KMS-11 (cell line): ENCODE data around the gene KRTAP19-2.

ENCODE experiments used
- H2AFZ ChIP-seq: fragments of 200-600 bp; sonication (generic); 2 replicates; pipeline ENCODE4 v1.6.1; 2016; ENCODE audit warnings: antibody characterized with exemption, mixed run types, low read depth
- H3K27ac ChIP-seq: fragments of 200-600 bp; sonication (generic); 2 replicates; pipeline ENCODE4 v1.6.1; 2016; ENCODE audit warnings: mild to moderate bottlenecking, mixed run types
- H3K27me3 ChIP-seq: fragments of 200-600 bp; sonication (generic); 2 replicates; pipeline ENCODE4 v1.6.1; 2017; ENCODE audit warnings: mild to moderate bottlenecking, low read depth, mixed run types, moderate library complexity; ENCODE audit not compliant: insufficient read depth
- H3K36me3 ChIP-seq: fragments of 200-600 bp; sonication (generic); 2 replicates; pipeline ENCODE4 v1.6.1; 2017; ENCODE audit warnings: mild to moderate bottlenecking, mixed run types; ENCODE audit not compliant: insufficient read depth
- H3K4me1 ChIP-seq: fragments of 200-600 bp; sonication (generic); 2 replicates; pipeline ENCODE4 v1.6.1; 2016; ENCODE audit warnings: mild to moderate bottlenecking, low read depth, mixed run types; ENCODE audit not compliant: poor library complexity, severe bottlenecking
- H3K4me2 ChIP-seq: fragments of 200-600 bp; sonication (generic); 2 replicates; pipeline ENCODE4 v1.7.0; 2016; ENCODE audit warnings: mild to moderate bottlenecking, mixed run types
- H3K4me3 ChIP-seq: fragments of 200-600 bp; sonication (generic); IDR thresholded peaks from 2 replicates; pipeline ENCODE4 v1.6.1; 2017; ENCODE audit warnings: low read depth, low read length, mixed read lengths; ENCODE audit not compliant: insufficient read depth
- H3K79me2 ChIP-seq: fragments of 200-600 bp; sonication (generic); 2 replicates; pipeline ENCODE4 v1.6.1; 2016; ENCODE audit warnings: low read depth, mixed run types; ENCODE audit not compliant: insufficient read depth
- H3K9ac ChIP-seq: fragments of 200-600 bp; sonication (generic); 2 replicates; pipeline ENCODE4 v1.6.1; 2016; ENCODE audit warnings: mild to moderate bottlenecking, mixed run types
- H4K20me1 ChIP-seq: fragments of 200-600 bp; sonication (generic); 2 replicates; pipeline ENCODE4 v1.6.1; 2016; ENCODE audit warnings: mild to moderate bottlenecking, mixed run types; ENCODE audit not compliant: insufficient read depth
- CTCF ChIP-seq: fragments of 200-600 bp; sonication (generic); conservative IDR thresholded peaks from 2 replicates; pipeline ENCODE4 v1.6.1; 2017; ENCODE audit warnings: low read depth, mild to moderate bottlenecking, antibody characterized with exemption, low read length, moderate library complexity, mixed read lengths

KRTAP19-2 gene

GRCh38 chr21:30468900-30469714 is 18.1 kb downstream of the KRTAP19-2 start:
- H3K36me3 ChIP-seq = no peaks in the 10 kb centered on the region
- H3K79me2 ChIP-seq = no peaks in the 10 kb centered on the region
- H3K4me1 ChIP-seq = no peaks in the 10 kb centered on the region
- H3K4me3 ChIP-seq = no peak overlapping the region
- no peak for TF ChIP-seq CTCF
- H3K27me3 ChIP-seq = no peaks in the 10 kb centered on the region
- no peak overlapping the region for H3K27ac ChIP-seq
- H2AFZ ChIP-seq = no peak overlapping the region
- H3K9ac ChIP-seq = no peak overlapping the region
- no peak overlapping the region for H3K4me2 ChIP-seq
- H4K20me1 ChIP-seq = no peaks in the 10 kb centered on the region

GRCh38 chr21:30463713-30464112 is 23.5 kb downstream of the KRTAP19-2 start:
- no peaks in the 10 kb centered on the region for H3K36me3 ChIP-seq
- H3K9ac ChIP-seq = no peak overlapping the region
- no peaks in the 10 kb centered on the region for H3K4me1 ChIP-seq
- H3K4me3 ChIP-seq = no peak overlapping the region
- no peak overlapping the region for H3K27ac ChIP-seq
- H2AFZ ChIP-seq = no peak overlapping the region
- H3K27me3 ChIP-seq = no peaks in the 10 kb centered on the region
- no peaks in the 10 kb centered on the region for H3K79me2 ChIP-seq
- TF ChIP-seq CTCF = peak; percentile 69
- no peak overlapping the region for H3K4me2 ChIP-seq
- no peaks in the 10 kb centered on the region for H4K20me1 ChIP-seq

- no peak overlapping the region for H3K9ac ChIP-seq
- H3K27ac ChIP-seq = no peak overlapping the region
- H3K79me2 ChIP-seq = no peaks in the 10 kb centered on the region
- H3K36me3 ChIP-seq = no peaks in the 10 kb centered on the region
- H3K4me2 ChIP-seq = no peak overlapping the region
- H4K20me1 ChIP-seq = no peaks in the 10 kb centered on the region
- no peak for TF ChIP-seq CTCF
- no peak overlapping the region for H2AFZ ChIP-seq
- no peaks in the 10 kb centered on the region for H3K4me1 ChIP-seq
- no peak overlapping the region for H3K4me3 ChIP-seq
- no peaks in the 10 kb centered on the region for H3K27me3 ChIP-seq
These were observed 38.7 kb downstream of the KRTAP19-2 start for GRCh38 chr21:30448514-30448913.

GRCh38 chr21:30447056-30447455 is 40.2 kb downstream of the KRTAP19-2 start:
- Histone ChIP-seq H3K27me3 (no peaks in the 10 kb centered on the region), H3K9ac (no peak overlapping the region), H4K20me1 (no peaks in the 10 kb centered on the region), H3K36me3 (no peaks in the 10 kb centered on the region), H3K79me2 (no peaks in the 10 kb centered on the region), H3K4me2 (no peak overlapping the region), H3K27ac (no peak overlapping the region), H3K4me1 (no peaks in the 10 kb centered on the region), H2AFZ (no peak overlapping the region), H3K4me3 (no peak overlapping the region)
- no peak for TF ChIP-seq CTCF
